Gastroesophageal sphincter (tissue), 3 donors: ENCODE measurements around the gene GPR35.

Experiments
- POLR2A ChIP-seq, 2 donors: fragments of 450-650 bp; IDR thresholded peaks; one replicate each; pipeline ENCODE4 v1.6.1; 2017; ENCODE audit warnings: antibody characterized with exemption in 2 of 2, mild to moderate bottlenecking in 2 of 2, moderate library complexity in 1 of 2
- POLR2AphosphoS5 ChIP-seq: sonication (generic); formaldehyde crosslinking; IDR thresholded peaks from one replicate; pipeline ENCODE4 v1.6.1; 2017; ENCODE audit warnings: antibody characterized with exemption
- TF ChIP-seq, protein P1 (sequence below), 4 experiments: fragments of 200-600 bp in 2 of 4; fragments of 450-650 bp in 2 of 4; sonication (generic) in 1 of 4; IDR thresholded peaks; one replicate each; pipeline ENCODE4 v1.5.1; 2017 to 2019; ENCODE audit warnings: antibody characterized with exemption in 4 of 4, mild to moderate bottlenecking in 2 of 4, moderate library complexity in 2 of 4

DNA sequence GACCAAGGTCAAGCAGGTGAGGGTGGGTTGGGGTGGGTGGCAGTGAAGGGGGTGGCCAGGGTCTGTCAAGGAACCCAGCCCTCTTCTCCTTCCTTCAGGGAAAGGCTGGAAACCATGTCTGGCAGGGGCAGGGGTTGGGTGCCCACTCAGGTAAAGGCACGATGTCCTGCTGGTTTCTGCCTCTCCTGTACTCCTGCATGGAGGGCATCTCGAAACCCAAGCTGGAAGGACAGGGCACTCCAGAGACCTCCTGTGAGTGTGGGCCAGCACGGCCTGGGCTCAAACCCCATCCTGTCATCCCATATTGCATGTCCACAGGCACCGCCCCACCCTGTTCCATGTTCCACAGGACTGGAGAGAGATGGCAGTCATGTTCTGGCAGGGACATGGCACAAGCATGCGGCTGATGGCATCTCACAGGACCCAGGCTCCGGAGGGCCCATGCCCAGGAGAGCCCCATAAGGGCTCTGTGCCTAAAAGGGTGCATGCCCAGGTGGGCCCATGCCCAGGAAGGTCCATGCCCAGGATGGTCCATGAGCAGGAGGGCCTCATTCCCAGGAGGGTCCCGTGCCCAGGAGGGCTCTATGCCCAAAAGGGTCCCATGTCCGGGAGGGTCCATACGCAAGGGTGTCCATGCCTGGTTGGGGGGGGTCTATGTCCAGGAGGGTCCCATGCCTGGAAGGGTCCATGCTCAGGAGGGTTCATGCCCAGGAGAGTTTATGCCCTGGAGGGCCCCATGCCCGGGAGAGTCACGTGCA, 6.4 kb downstream of the GPR35 start:
- TF ChIP-seq POLR2AphosphoS5, result no peak
- TF ChIP-seq, protein P1, sequence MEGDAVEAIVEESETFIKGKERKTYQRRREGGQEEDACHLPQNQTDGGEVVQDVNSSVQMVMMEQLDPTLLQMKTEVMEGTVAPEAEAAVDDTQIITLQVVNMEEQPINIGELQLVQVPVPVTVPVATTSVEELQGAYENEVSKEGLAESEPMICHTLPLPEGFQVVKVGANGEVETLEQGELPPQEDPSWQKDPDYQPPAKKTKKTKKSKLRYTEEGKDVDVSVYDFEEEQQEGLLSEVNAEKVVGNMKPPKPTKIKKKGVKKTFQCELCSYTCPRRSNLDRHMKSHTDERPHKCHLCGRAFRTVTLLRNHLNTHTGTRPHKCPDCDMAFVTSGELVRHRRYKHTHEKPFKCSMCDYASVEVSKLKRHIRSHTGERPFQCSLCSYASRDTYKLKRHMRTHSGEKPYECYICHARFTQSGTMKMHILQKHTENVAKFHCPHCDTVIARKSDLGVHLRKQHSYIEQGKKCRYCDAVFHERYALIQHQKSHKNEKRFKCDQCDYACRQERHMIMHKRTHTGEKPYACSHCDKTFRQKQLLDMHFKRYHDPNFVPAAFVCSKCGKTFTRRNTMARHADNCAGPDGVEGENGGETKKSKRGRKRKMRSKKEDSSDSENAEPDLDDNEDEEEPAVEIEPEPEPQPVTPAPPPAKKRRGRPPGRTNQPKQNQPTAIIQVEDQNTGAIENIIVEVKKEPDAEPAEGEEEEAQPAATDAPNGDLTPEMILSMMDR (IDR thresholded peaks at IDR 0.05), result no peak
- TF ChIP-seq POLR2A (IDR thresholded peaks at IDR 0.05), result no peak
